ENCODE data around the gene PDE8A.
"Not testable (repeated sequence)": the region's sequence is repeated elsewhere in the genome, so short reads cannot be mapped to it uniquely, and the experiment has no call there.

Gene PDE8A

DNA sequence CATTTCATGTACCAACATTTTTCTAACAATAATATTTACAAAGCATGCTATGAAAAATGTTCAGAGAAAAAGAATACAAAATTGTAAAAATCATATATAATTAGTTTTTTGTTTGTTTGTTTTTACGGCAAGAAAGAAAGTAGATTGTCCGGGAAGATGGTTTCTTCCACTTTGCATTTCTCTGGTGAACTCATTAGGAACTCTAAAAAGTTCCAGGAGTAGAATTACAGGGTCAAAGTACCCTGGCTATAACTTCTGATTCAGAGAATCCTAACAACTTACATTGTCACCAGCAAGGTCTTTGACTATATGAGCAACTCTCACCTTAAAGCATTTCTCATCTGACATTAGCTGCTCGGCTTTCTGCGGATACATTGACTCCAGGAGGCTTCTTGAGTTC is 196.7 kb downstream of the PDE8A start:
- H3K4me2 ChIP-seq (ENCODE audit: low read depth, low read length), result no peak overlapping the region
- H3K4me3 ChIP-seq (ENCODE audit: low read length), result no peak overlapping the region
- H3F3A ChIP-seq (ENCODE audit: insufficient read depth, low read length), result no peaks in the 10 kb centered on the region
- H4K20me1 ChIP-seq (ENCODE audit: insufficient read depth, low read length), result no peaks in the 10 kb centered on the region
- no peak for TF ChIP-seq EZH2phosphoT487 (IDR thresholded peaks at IDR 0.05; ENCODE audit: low read length)
- no peak for TF ChIP-seq EZH2 (optimal IDR thresholded peaks at IDR 0.05; ENCODE audit: low read depth, low read length)
- TF ChIP-seq, protein P1, sequence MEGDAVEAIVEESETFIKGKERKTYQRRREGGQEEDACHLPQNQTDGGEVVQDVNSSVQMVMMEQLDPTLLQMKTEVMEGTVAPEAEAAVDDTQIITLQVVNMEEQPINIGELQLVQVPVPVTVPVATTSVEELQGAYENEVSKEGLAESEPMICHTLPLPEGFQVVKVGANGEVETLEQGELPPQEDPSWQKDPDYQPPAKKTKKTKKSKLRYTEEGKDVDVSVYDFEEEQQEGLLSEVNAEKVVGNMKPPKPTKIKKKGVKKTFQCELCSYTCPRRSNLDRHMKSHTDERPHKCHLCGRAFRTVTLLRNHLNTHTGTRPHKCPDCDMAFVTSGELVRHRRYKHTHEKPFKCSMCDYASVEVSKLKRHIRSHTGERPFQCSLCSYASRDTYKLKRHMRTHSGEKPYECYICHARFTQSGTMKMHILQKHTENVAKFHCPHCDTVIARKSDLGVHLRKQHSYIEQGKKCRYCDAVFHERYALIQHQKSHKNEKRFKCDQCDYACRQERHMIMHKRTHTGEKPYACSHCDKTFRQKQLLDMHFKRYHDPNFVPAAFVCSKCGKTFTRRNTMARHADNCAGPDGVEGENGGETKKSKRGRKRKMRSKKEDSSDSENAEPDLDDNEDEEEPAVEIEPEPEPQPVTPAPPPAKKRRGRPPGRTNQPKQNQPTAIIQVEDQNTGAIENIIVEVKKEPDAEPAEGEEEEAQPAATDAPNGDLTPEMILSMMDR (IDR thresholded peaks at IDR 0.05; ENCODE audit: low read length), result no peak
- no peaks in the 10 kb centered on the region for H3K9me3 ChIP-seq (replicated peaks; ENCODE audit: insufficient read depth, low read length)
- no peak for DNase-seq
- H3K27me3 ChIP-seq (replicated peaks; ENCODE audit: insufficient read depth, low read length), result no peaks in the 10 kb centered on the region
- no peak overlapping the region for H3K9ac ChIP-seq (ENCODE audit: low read length)
- H3K4me1 ChIP-seq (ENCODE audit: low read length), result no peaks in the 10 kb centered on the region
- H3K9me2 ChIP-seq (replicated peaks; ENCODE audit: insufficient read depth, low read length), result no peaks in the 10 kb centered on the region
- H2AFZ ChIP-seq (ENCODE audit: low read length), result no peak overlapping the region
- H3K36me3 ChIP-seq (replicated peaks; ENCODE audit: insufficient read depth, low read length), result no peaks in the 10 kb centered on the region
- no peak overlapping the region for H3K27ac ChIP-seq (ENCODE audit: low read length)
- H3K79me2 ChIP-seq (ENCODE audit: low read length), result no peaks in the 10 kb centered on the region

DNA sequence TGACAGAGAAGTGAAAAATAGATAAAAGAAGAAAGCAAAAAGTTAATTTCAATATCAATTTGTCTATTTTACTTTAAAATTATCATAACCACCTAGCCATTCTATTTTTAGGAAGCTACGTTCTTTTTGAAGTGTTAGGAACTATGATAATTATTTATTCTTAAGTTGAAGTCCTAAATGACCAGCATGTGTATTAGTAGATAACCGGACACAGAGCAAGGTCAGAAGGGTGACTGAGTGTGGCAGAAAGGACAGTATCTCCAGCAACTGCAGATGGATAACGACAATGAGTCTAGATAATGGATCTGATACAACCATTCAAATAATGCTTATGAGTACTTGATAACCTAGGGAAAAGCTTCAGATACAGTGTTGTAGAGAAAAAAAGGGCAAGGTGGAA is 198.0 kb downstream of the PDE8A start:
- TF ChIP-seq, protein P1 (IDR thresholded peaks at IDR 0.05; ENCODE audit: low read length), result no peak
- TF ChIP-seq EZH2 (optimal IDR thresholded peaks at IDR 0.05; ENCODE audit: low read depth, low read length) (no peak), EZH2phosphoT487 (IDR thresholded peaks at IDR 0.05; ENCODE audit: low read length) (no peak)
- no peaks in the 10 kb centered on the region for H3K27me3 ChIP-seq (replicated peaks; ENCODE audit: insufficient read depth, low read length)
- no peaks in the 10 kb centered on the region for H4K20me1 ChIP-seq (ENCODE audit: insufficient read depth, low read length)
- no peak overlapping the region for H2AFZ ChIP-seq (ENCODE audit: low read length)
- no peaks in the 10 kb centered on the region for H3K4me1 ChIP-seq (ENCODE audit: low read length)
- H3K9me3 ChIP-seq (replicated peaks; ENCODE audit: insufficient read depth, low read length), result no peaks in the 10 kb centered on the region
- H3K9ac ChIP-seq (ENCODE audit: low read length), result no peak overlapping the region
- no peak overlapping the region for H3K4me3 ChIP-seq (ENCODE audit: low read length)
- H3K9me2 ChIP-seq (replicated peaks; ENCODE audit: insufficient read depth, low read length), result no peaks in the 10 kb centered on the region
- H3F3A ChIP-seq (ENCODE audit: insufficient read depth, low read length), result no peaks in the 10 kb centered on the region
- no peaks in the 10 kb centered on the region for H3K79me2 ChIP-seq (ENCODE audit: low read length)
- no peak for DNase-seq
- no peak overlapping the region for H3K4me2 ChIP-seq (ENCODE audit: low read depth, low read length)
- no peak overlapping the region for H3K27ac ChIP-seq (ENCODE audit: low read length)
- H3K36me3 ChIP-seq (replicated peaks; ENCODE audit: insufficient read depth, low read length), result no peaks in the 10 kb centered on the region

GRCh38 chr15:85185350-85185749 is 203.7 kb downstream of the PDE8A start:
- H2AFZ ChIP-seq (ENCODE audit: low read length); H3K9ac ChIP-seq (ENCODE audit: low read length); H3K4me1 ChIP-seq (ENCODE audit: low read length); H3K9me3 ChIP-seq (replicated peaks; ENCODE audit: insufficient read depth, low read length); H3K4me3 ChIP-seq (ENCODE audit: low read length); H3K4me2 ChIP-seq (ENCODE audit: low read depth, low read length); H3K27me3 ChIP-seq (replicated peaks; ENCODE audit: insufficient read depth, low read length); H3K36me3 ChIP-seq (replicated peaks; ENCODE audit: insufficient read depth, low read length); H3K27ac ChIP-seq (ENCODE audit: low read length); H3F3A ChIP-seq (ENCODE audit: insufficient read depth, low read length); H3K79me2 ChIP-seq (ENCODE audit: low read length); DNase-seq; H4K20me1 ChIP-seq (ENCODE audit: insufficient read depth, low read length); H3K9me2 ChIP-seq (replicated peaks; ENCODE audit: insufficient read depth, low read length): not testable (repeated sequence)

- not testable (repeated sequence) for H3K9ac ChIP-seq (ENCODE audit: low read length); H4K20me1 ChIP-seq (ENCODE audit: insufficient read depth, low read length); H3K79me2 ChIP-seq (ENCODE audit: low read length); H3K36me3 ChIP-seq (replicated peaks; ENCODE audit: insufficient read depth, low read length); H3K27ac ChIP-seq (ENCODE audit: low read length); H3K9me3 ChIP-seq (replicated peaks; ENCODE audit: insufficient read depth, low read length); H3K9me2 ChIP-seq (replicated peaks; ENCODE audit: insufficient read depth, low read length); H3F3A ChIP-seq (ENCODE audit: insufficient read depth, low read length); DNase-seq; H3K4me1 ChIP-seq (ENCODE audit: low read length); H3K27me3 ChIP-seq (replicated peaks; ENCODE audit: insufficient read depth, low read length); H2AFZ ChIP-seq (ENCODE audit: low read length); H3K4me3 ChIP-seq (ENCODE audit: low read length); H3K4me2 ChIP-seq (ENCODE audit: low read depth, low read length)
Observed at GRCh38 chr15:85188171-85188577, 206.5 kb downstream of the PDE8A start.
